Naive thymus-derived CD4-positive, alpha-beta T cell (primary cell): ENCODE data around the gene RSAD1. TPM values are rescaled to one million over a fixed set of nuclear protein-coding genes. Genes with fewer than 3 reads are reported as not detected.

Source experiments
- ATAC-seq: fragments of 150-1000 bp; cut with Tn5 transposase; 2 replicates; pipeline ENCODE4 v1.10.0; 2021; ENCODE audit warnings: mild to moderate bottlenecking, moderate library complexity
- CTCF ChIA-PET: fragments of 350-600 bp; sonication (Branson Sonifier 250); formaldehyde crosslinking; loops from one replicate; lab custom pipeline; 2021; ENCODE audit warnings: antibody characterized with exemption; lab: Charles Lee
- POLR2A ChIA-PET: fragments of 350-600 bp; sonication (Branson Sonifier 250); formaldehyde crosslinking; loops from one replicate; lab custom pipeline; 2021; ENCODE audit warnings: antibody characterized with exemption, inconsistent platforms; lab: Charles Lee
- DNase-seq, 9 donors: peaks; one replicate each; pipeline versions ENCODE4 v3.0.0 to v3.0.0-alpha.2; 2020 to 2022; ENCODE audit warnings: mixed read lengths in 1 of 9
- H3K27ac ChIP-seq: one replicate; pipeline ENCODE4 v1.7.0; 2013; ENCODE audit warnings: mild to moderate bottlenecking, low read depth, low read length, moderate library complexity
- H3K27me3 ChIP-seq, 2 donors: one replicate each; pipeline ENCODE4 v1.7.0; 2013; ENCODE audit warnings: low read length in 2 of 2, mild to moderate bottlenecking in 2 of 2, moderate library complexity in 2 of 2; ENCODE audit not compliant: control insufficient read depth in 2 of 2, insufficient read depth in 2 of 2
- H3K36me3 ChIP-seq, 3 experiments: 1 replicate in 2 of 3; 2 replicates in 1 of 3; pipeline ENCODE4 v1.7.0; 2013; ENCODE audit warnings: low read length in 3 of 3, mild to moderate bottlenecking in 3 of 3, moderate library complexity in 1 of 3; ENCODE audit not compliant: insufficient read depth in 3 of 3, control insufficient read depth in 2 of 3
- H3K4me1 ChIP-seq, 2 donors: one replicate each; pipeline ENCODE4 v1.7.0; 2013; ENCODE audit warnings: low read length in 2 of 2, mild to moderate bottlenecking in 2 of 2, moderate library complexity in 1 of 2; ENCODE audit not compliant: control insufficient read depth in 2 of 2, insufficient read depth in 2 of 2
- H3K4me3 ChIP-seq: 2 replicates; pipeline ENCODE4 v1.7.0; 2013; ENCODE audit warnings: mild to moderate bottlenecking, low read length
- H3K9me3 ChIP-seq, 3 experiments: 1 replicate in 2 of 3; 2 replicates in 1 of 3; pipeline ENCODE4 v1.7.0; 2013; ENCODE audit warnings: low read length in 3 of 3; ENCODE audit not compliant: control insufficient read depth in 2 of 3
- H3K27ac Mint-ChIP-seq, 9 donors: one replicate each; pipeline ENCODE4 v1.8.0; 2020 to 2022; ENCODE audit warnings: mixed read lengths in 9 of 9, mild to moderate bottlenecking in 8 of 9, moderate library complexity in 5 of 9, inconsistent platforms in 2 of 9
- H3K27me3 Mint-ChIP-seq, 5 donors: one replicate each; pipeline ENCODE4 v1.8.0; 2021 to 2022; ENCODE audit warnings: mixed read lengths in 5 of 5, mild to moderate bottlenecking in 1 of 5
- H3K36me3 Mint-ChIP-seq, 5 donors: one replicate each; pipeline ENCODE4 v1.8.0; 2020 to 2022; ENCODE audit warnings: mixed read lengths in 5 of 5, mild to moderate bottlenecking in 3 of 5, inconsistent platforms in 1 of 5
- H3K4me1 Mint-ChIP-seq, 7 donors: one replicate each; pipeline ENCODE4 v1.8.0; 2020 to 2022; ENCODE audit warnings: mixed read lengths in 7 of 7, mild to moderate bottlenecking in 3 of 7, inconsistent platforms in 1 of 7
- H3K4me3 Mint-ChIP-seq, 10 donors: one replicate each; pipeline ENCODE4 v1.8.0; 2020 to 2022; ENCODE audit warnings: mild to moderate bottlenecking in 10 of 10, mixed read lengths in 10 of 10, moderate library complexity in 6 of 10, inconsistent platforms in 2 of 10
- H3K9me3 Mint-ChIP-seq, 11 donors: one replicate each; pipeline ENCODE4 v1.8.0; 2020 to 2022; ENCODE audit warnings: mixed read lengths in 11 of 11, mild to moderate bottlenecking in 4 of 11, inconsistent platforms in 1 of 11, moderate library complexity in 1 of 11
- intact Hi-C, 2 donors: fragments of 100-400 bp; cut with micrococcal nuclease; formaldehyde crosslinking; loops; one replicate each; pipeline ENCODE4 v1.15.1; 2023
- polyA plus RNA-seq, 2 donors: library from polyadenylated mRNA; unstranded; fragments of 300-500 nt; fragmentation: Illumina TruSeq; gene quantifications; one replicate each; pipeline ENCODE4 v1.2.3, GENCODE V29; 2021
- total RNA-seq, 6 experiments: library from RNA in 5 of 6; stranded (reverse) in 5 of 6; gene quantifications; 1 replicate in 5 of 6; 2 replicates in 1 of 6; pipeline ENCODE4 v1.2.3 and lab custom pipeline; 2021 to 2026

The RSAD1 gene
- total and polyA plus RNA-seq, 7 experiments from 2014 or later = 38.3 to 91.0 (median 56.8) TPM

GRCh38 chr17:50445730-50446325 is 32.8 kb upstream of the RSAD1 start:
- Mint-ChIP-seq H3K36me3 (peaks cover 0 to 16% (median 0%) of the 10 kb centered on the region in 5 donors), H3K9me3 (no peaks in the 10 kb centered on the region), H3K27me3 (no peaks in the 10 kb centered on the region), H3K4me1 (peaks cover 0 to 1% (median 0%) of the 10 kb centered on the region in 7 donors), H3K4me3 (no peak overlapping the region), H3K27ac (no peak overlapping the region)
- Histone ChIP-seq H3K4me3 (no peak overlapping the region), H3K27ac (no peak overlapping the region), H3K4me1 (no peaks in the 10 kb centered on the region), H3K36me3 (no peaks in the 10 kb centered on the region), H3K9me3 (no peaks in the 10 kb centered on the region), H3K27me3 (no peaks in the 10 kb centered on the region)
- ChIA-PET POLR2A (no interaction called here), CTCF (interaction anchor here (0.6 kb wide), 1 partner anchor 114 kb away, joined by 3 read pairs; no protein-coding TSS in a partner anchor)
- ATAC-seq = no peak
- intact Hi-C loops = no loop called here
- DNase-seq = no peak

GRCh38 chr17:50447870-50448595 is 30.6 kb upstream of the RSAD1 start:
- H3K4me1 Mint-ChIP-seq = peaks cover 0 to 8% (median 0%) of the 10 kb centered on the region in 7 donors
- Histone ChIP-seq H3K27me3 (no peaks in the 10 kb centered on the region), H3K4me1 (no peaks in the 10 kb centered on the region), H3K9me3 (no peaks in the 10 kb centered on the region), H3K36me3 (no peaks in the 10 kb centered on the region), H3K4me3 (no peak overlapping the region), H3K27ac (no peak overlapping the region)
- intact Hi-C loops = no loop called here
- H3K27ac Mint-ChIP-seq = no peak overlapping the region
- DNase-seq (no peak), ATAC-seq (no peak)
- H3K9me3 Mint-ChIP-seq = no peaks in the 10 kb centered on the region
- no peak overlapping the region for H3K4me3 Mint-ChIP-seq
- CTCF ChIA-PET = no interaction called here
- POLR2A ChIA-PET = no interaction called here
- peaks cover 0 to 17% (median 0%) of the 10 kb centered on the region in 5 donors for H3K36me3 Mint-ChIP-seq
- no peaks in the 10 kb centered on the region for H3K27me3 Mint-ChIP-seq

- Mint-ChIP-seq H3K4me3 (no peak overlapping the region), H3K27me3 (no peaks in the 10 kb centered on the region), H3K9me3 (no peaks in the 10 kb centered on the region), H3K36me3 (peaks cover 0 to 17% (median 0%) of the 10 kb centered on the region in 5 donors), H3K27ac (no peak overlapping the region), H3K4me1 (peaks cover 0 to 8% (median 0%) of the 10 kb centered on the region in 7 donors)
- CTCF ChIA-PET = no interaction called here
- ATAC-seq (no peak), DNase-seq (no peak)
- Histone ChIP-seq H3K27ac (no peak overlapping the region), H3K4me1 (no peaks in the 10 kb centered on the region), H3K4me3 (no peak overlapping the region), H3K36me3 (no peaks in the 10 kb centered on the region), H3K9me3 (no peaks in the 10 kb centered on the region), H3K27me3 (no peaks in the 10 kb centered on the region)
- intact Hi-C loops = no loop called here
- POLR2A ChIA-PET = no interaction called here
These were observed 30.0 kb upstream of the RSAD1 start for GRCh38 chr17:50448643-50449042.

GRCh38 chr17:50451943-50452629 is 26.6 kb upstream of the RSAD1 start:
- no peaks in the 10 kb centered on the region for H3K27me3 Mint-ChIP-seq
- no peak overlapping the region for H3K27ac ChIP-seq
- ATAC-seq (no peak), DNase-seq (no peak)
- H3K4me1 ChIP-seq = no peaks in the 10 kb centered on the region
- peaks cover 0 to 8% (median 0%) of the 10 kb centered on the region in 7 donors for H3K4me1 Mint-ChIP-seq
- ChIA-PET POLR2A (interaction anchor here (0.7 kb wide), 1 partner anchor 79 kb away, joined by 3 read pairs; no protein-coding TSS in a partner anchor), CTCF (no interaction called here)
- H3K27ac Mint-ChIP-seq = peak overlapping the region in 1 of 9 donors; percentile 18
- H3K4me3 Mint-ChIP-seq = no peak overlapping the region
- H3K9me3 Mint-ChIP-seq = no peaks in the 10 kb centered on the region
- H3K4me3 ChIP-seq = no peak overlapping the region
- no peaks in the 10 kb centered on the region for H3K27me3 ChIP-seq
- no peaks in the 10 kb centered on the region for H3K9me3 ChIP-seq
- H3K36me3 ChIP-seq = no peaks in the 10 kb centered on the region
- peaks cover 0 to 12% (median 0%) of the 10 kb centered on the region in 5 donors for H3K36me3 Mint-ChIP-seq
- intact Hi-C loops = no loop called here

- Mint-ChIP-seq H3K27ac (peak overlapping the region in 1 of 9 donors; percentile 18), H3K36me3 (peaks cover 0 to 12% (median 0%) of the 10 kb centered on the region in 5 donors), H3K9me3 (no peaks in the 10 kb centered on the region), H3K27me3 (no peaks in the 10 kb centered on the region), H3K4me3 (no peak overlapping the region), H3K4me1 (peaks cover 0 to 8% (median 0%) of the 10 kb centered on the region in 7 donors)
- CTCF ChIA-PET = no interaction called here
- DNase-seq (no peak), ATAC-seq (no peak)
- intact Hi-C loops = no loop called here
- Histone ChIP-seq H3K4me1 (no peaks in the 10 kb centered on the region), H3K4me3 (no peak overlapping the region), H3K9me3 (no peaks in the 10 kb centered on the region), H3K36me3 (no peaks in the 10 kb centered on the region), H3K27me3 (no peaks in the 10 kb centered on the region), H3K27ac (no peak overlapping the region)
- POLR2A ChIA-PET = interaction anchor here (0.7 kb wide), 1 partner anchor 80 kb away, joined by 3 read pairs; no protein-coding TSS in a partner anchor
These were observed 25.9 kb upstream of the RSAD1 start for GRCh38 chr17:50452630-50453300.

GRCh38 chr17:50453901-50454300 is 24.8 kb upstream of the RSAD1 start:
- no peaks in the 10 kb centered on the region for H3K36me3 ChIP-seq
- DNase-seq = no peak
- H3K4me1 Mint-ChIP-seq = peaks cover 0 to 8% (median 0%) of the 10 kb centered on the region in 7 donors
- no peak overlapping the region for H3K4me3 ChIP-seq
- H3K27me3 ChIP-seq = no peaks in the 10 kb centered on the region
- H3K27ac ChIP-seq = no peak overlapping the region
- ChIA-PET POLR2A (no interaction called here), CTCF (no interaction called here)
- peaks cover 0 to 12% (median 0%) of the 10 kb centered on the region in 5 donors for H3K36me3 Mint-ChIP-seq
- no peaks in the 10 kb centered on the region for H3K9me3 ChIP-seq
- ATAC-seq = no peak
- no peak overlapping the region for H3K4me3 Mint-ChIP-seq
- no peaks in the 10 kb centered on the region for H3K4me1 ChIP-seq
- no peaks in the 10 kb centered on the region for H3K27me3 Mint-ChIP-seq
- H3K9me3 Mint-ChIP-seq = no peaks in the 10 kb centered on the region
- no peak overlapping the region for H3K27ac Mint-ChIP-seq
- intact Hi-C loops = no loop called here
